HepG2 (cell line): Measurements from ENCODE around the gene CEP128. TPM values are rescaled to one million over a fixed set of nuclear protein-coding genes. Genes with fewer than 3 reads are reported as not detected.

Experiments
- ATAC-seq: fragments of 200-7000 bp; cut with Tn5 transposase; 3 replicates; pipeline ENCODE4 v1.9.1; 2020; ENCODE audit warnings: mild to moderate bottlenecking, moderate library complexity
- BruUV-seq: library from RNA; stranded (reverse); fragments of 400-500 nt; replicated peaks from 2 replicates; lab custom pipeline; 2021; lab: Mats Ljungman, UMichigan
- CTCF ChIA-PET: fragments of 300-600 bp; formaldehyde crosslinking; extraction: SDS; loops from one replicate; lab custom pipeline; 2021; ENCODE audit warnings: low total read pairs, inconsistent platforms, low intra/inter-chr PET ratio; lab: Yijun Ruan, JAX
- POLR2A ChIA-PET: fragments of 350-600 bp; sonication (Branson Sonifier 250); formaldehyde crosslinking; loops from one replicate; lab custom pipeline; 2020; ENCODE audit warnings: antibody characterized with exemption, inconsistent platforms; lab: Yijun Ruan, JAX
- DNase-seq: peaks from one replicate; pipeline ENCODE4 v3.0.0-alpha.2; 2015; ENCODE audit warnings: low spot score
- FAIRE-seq: peaks from 3 replicates; lab custom pipeline; 2011; peaks lifted over from hg19 to GRCh38; lab: Jason Lieb, UNC
- H2AFZ ChIP-seq: one replicate; pipeline ENCODE4 v1.6.1; 2011; ENCODE audit warnings: low read length, inconsistent platforms
- H3K27ac ChIP-seq: fragments of 300-600 bp; 3 replicates; pipeline ENCODE4 v1.8.0; 2011; ENCODE audit warnings: mixed run types, mild to moderate bottlenecking, mixed read lengths, low read length, inconsistent platforms; ENCODE audit not compliant: insufficient read depth; ENCODE audit errors: extremely low read length
- H3K27me3 ChIP-seq, 2 experiments: fragments of 200-600 bp in 1 of 2; 2 replicates in 1 of 2; 3 replicates in 1 of 2; pipeline versions ENCODE4 v1.6.0 to v1.8.0; 2011; ENCODE audit warnings: low read length in 2 of 2, mild to moderate bottlenecking in 2 of 2, moderate library complexity in 2 of 2, inconsistent platforms in 1 of 2; ENCODE audit not compliant: insufficient read depth in 2 of 2, control insufficient read depth in 1 of 2
- H3K36me3 ChIP-seq, 2 experiments: fragments of 200-600 bp in 1 of 2; replicated peaks in 1 of 2; 2 replicates in 1 of 2; 3 replicates in 1 of 2; pipeline versions ENCODE4 v1.5.1 to v1.8.0; 2011; ENCODE audit warnings: low read length in 2 of 2, inconsistent platforms in 1 of 2; ENCODE audit not compliant: insufficient read depth in 2 of 2, control insufficient read depth in 1 of 2
- H3K4me1 ChIP-seq: 2 replicates; pipeline ENCODE4 v1.5.1; 2012; ENCODE audit warnings: low read length, inconsistent platforms; ENCODE audit not compliant: insufficient read depth
- H3K4me2 ChIP-seq: 2 replicates; pipeline ENCODE4 v1.6.0; 2011; ENCODE audit warnings: low read depth, low read length, inconsistent platforms
- H3K4me3 ChIP-seq, 3 experiments: fragments of 200-600 bp in 1 of 3; sonication (generic), shearing (Covaris generic) in 1 of 3; replicated peaks in 1 of 3; 2 replicates each; pipeline ENCODE4 v1.5.1; 2011 to 2016; ENCODE audit warnings: low read length in 3 of 3, inconsistent platforms in 2 of 3, low read depth in 2 of 3, mild to moderate bottlenecking in 2 of 3, control low read depth in 1 of 3, mixed read lengths in 1 of 3; ENCODE audit not compliant: insufficient read depth in 1 of 3
- H3K79me2 ChIP-seq: one replicate; pipeline ENCODE4 v1.6.1; 2011; ENCODE audit warnings: low read length, inconsistent platforms; ENCODE audit not compliant: insufficient read depth
- H3K9ac ChIP-seq: 2 replicates; pipeline ENCODE4 v1.6.0; 2011; ENCODE audit warnings: mild to moderate bottlenecking, low read depth, low read length, inconsistent platforms; ENCODE audit not compliant: insufficient read depth
- H3K9me3 ChIP-seq: 2 replicates; pipeline ENCODE4 v1.5.1; 2012; ENCODE audit warnings: mild to moderate bottlenecking, low read length
- H4K20me1 ChIP-seq: 2 replicates; pipeline ENCODE4 v1.6.0; 2011; ENCODE audit warnings: inconsistent platforms, mild to moderate bottlenecking, low read length, moderate library complexity; ENCODE audit not compliant: insufficient read depth
- DDIT3 ChIP-seq: sonication (generic); formaldehyde crosslinking; IDR thresholded peaks from 2 replicates; pipeline ENCODE4 v1.4.0; 2020; ENCODE audit warnings: mild to moderate bottlenecking, missing genetic modification reagents
- DR1 ChIP-seq: sonication (generic); formaldehyde crosslinking; IDR thresholded peaks from 2 replicates; pipeline ENCODE4 v1.8.0; 2021; ENCODE audit warnings: mild to moderate bottlenecking, missing genetic modification reagents, inconsistent platforms
- ERF ChIP-seq: IDR thresholded peaks from 2 replicates; pipeline ENCODE4 v1.6.1; 2018; ENCODE audit warnings: missing biosample characterization, missing genetic modification reagents
- GLI4 ChIP-seq: sonication (generic); formaldehyde crosslinking; IDR thresholded peaks from 2 replicates; pipeline ENCODE4 v1.5.1; 2020; ENCODE audit warnings: missing genetic modification reagents, mild to moderate bottlenecking, moderate library complexity, borderline replicate concordance
- GLMP ChIP-seq: sonication (generic); formaldehyde crosslinking; IDR thresholded peaks from 2 replicates; pipeline ENCODE4 v1.9.0; 2021; ENCODE audit warnings: missing genetic modification reagents, mild to moderate bottlenecking, borderline replicate concordance
- HIVEP1 ChIP-seq: sonication (generic); formaldehyde crosslinking; IDR thresholded peaks from 2 replicates; pipeline ENCODE4 v1.4.0; 2020; ENCODE audit warnings: mild to moderate bottlenecking, missing genetic modification reagents
- JUN ChIP-seq: sonication (generic); formaldehyde crosslinking; IDR thresholded peaks from 2 replicates; pipeline ENCODE4 v1.4.0; 2020; ENCODE audit warnings: mild to moderate bottlenecking, missing genetic modification reagents
- NR2F6 ChIP-seq, 2 experiments: IDR thresholded peaks; 2 replicates each; pipeline ENCODE4 v1.6.1; 2016; ENCODE audit warnings: antibody characterized with exemption in 1 of 2, mild to moderate bottlenecking in 1 of 2
- PLSCR1 ChIP-seq: sonication (generic); formaldehyde crosslinking; IDR thresholded peaks from 2 replicates; pipeline ENCODE4 v1.5.0; 2020; ENCODE audit warnings: missing genetic modification reagents, mild to moderate bottlenecking, borderline replicate concordance
- YY1 ChIP-seq: IDR thresholded peaks from 2 replicates; pipeline ENCODE4 v1.6.1; 2011; ENCODE audit warnings: low read length, low read depth, moderate library complexity, mild to moderate bottlenecking; ENCODE audit not compliant: insufficient read depth, insufficient replicate concordance
- ZBTB46 ChIP-seq: sonication (generic); formaldehyde crosslinking; IDR thresholded peaks from 2 replicates; pipeline ENCODE4 v1.4.0; 2020; ENCODE audit warnings: mild to moderate bottlenecking, missing genetic modification reagents, borderline replicate concordance
- ZFX ChIP-seq: sonication (generic); formaldehyde crosslinking; IDR thresholded peaks from 2 replicates; pipeline ENCODE4 v1.4.0; 2020; ENCODE audit warnings: mild to moderate bottlenecking, low read depth, missing genetic modification reagents, moderate library complexity
- ZIK1 ChIP-seq: sonication (generic); formaldehyde crosslinking; IDR thresholded peaks from 2 replicates; pipeline ENCODE4 v1.5.0; 2020; ENCODE audit warnings: mild to moderate bottlenecking, low read depth, missing genetic modification reagents, borderline replicate concordance
- ZNF317 ChIP-seq: sonication (generic); formaldehyde crosslinking; IDR thresholded peaks from 2 replicates; pipeline ENCODE4 v1.5.0; 2020; ENCODE audit warnings: mild to moderate bottlenecking, missing genetic modification reagents
- ZNF34 ChIP-seq: sonication (generic); formaldehyde crosslinking; IDR thresholded peaks from 2 replicates; pipeline ENCODE4 v1.4.0; 2020; ENCODE audit warnings: mild to moderate bottlenecking, missing genetic modification reagents, borderline replicate concordance
- ZNF564 ChIP-seq: sonication (generic); formaldehyde crosslinking; IDR thresholded peaks from 2 replicates; pipeline ENCODE4 v1.8.1; 2023; ENCODE audit warnings: mild to moderate bottlenecking, missing genetic modification reagents
- ZNF660 ChIP-seq: sonication (generic); formaldehyde crosslinking; IDR thresholded peaks from 2 replicates; pipeline ENCODE4 v1.5.1; 2020; ENCODE audit warnings: mild to moderate bottlenecking, low read depth, missing genetic modification reagents, borderline replicate concordance
- ZNF713 ChIP-seq: sonication (generic); formaldehyde crosslinking; IDR thresholded peaks from 2 replicates; pipeline ENCODE4 v1.4.0; 2020; ENCODE audit warnings: mild to moderate bottlenecking, missing genetic modification reagents
- ZNF766 ChIP-seq: sonication (generic); formaldehyde crosslinking; IDR thresholded peaks from 2 replicates; pipeline ENCODE4 v1.5.0; 2020; ENCODE audit warnings: missing genetic modification reagents, borderline replicate concordance
- ZNF850 ChIP-seq: sonication (generic); formaldehyde crosslinking; conservative IDR thresholded peaks from 2 replicates; pipeline ENCODE4 v1.9.0; 2021; ENCODE audit warnings: mild to moderate bottlenecking, missing genetic modification reagents
- WGBS: methylation state at CpG from one replicate; pipeline ENCODE4 v1.1.6; 2017; ENCODE audit warnings: low lambda C conversion rate; 5-methylcytosine and 5-hydroxymethylcytosine counted together
- in situ Hi-C: cut with HindIII; loops from 2 replicates; pipeline ENCODE4 v1.10.0; 2017; ENCODE audit warnings: low pct_unique_long_range_greater_than_20kb; ENCODE audit not compliant: extremely low pct_ligation_motif_present
- intact Hi-C: fragments of 100-400 bp; cut with micrococcal nuclease; formaldehyde crosslinking; loops from one replicate; pipeline ENCODE4 v1.10.0; 2022; ENCODE audit not compliant: unreplicated experiment
- polyA plus RNA-seq, 8 experiments: library from polyadenylated mRNA; depleted of rRNA in 3 of 8; stranded (reverse) in 7 of 8; unstranded in 1 of 8; fragments of >200 nt; fragmentation: Illumina TruSeq in 4 of 8; extraction: Trizol in 4 of 8; gene quantifications; 2 replicates each; pipeline versions ENCODE4 v1.2.1 to v1.2.3, GENCODE V29; 2011 to 2016; ENCODE audit warnings: low read depth in 4 of 8, missing spikeins in 1 of 8, mixed read lengths in 1 of 8; ENCODE audit not compliant: insufficient read depth in 1 of 8
- total RNA-seq, 5 experiments: library from RNA; depleted of rRNA; stranded (reverse); fragments of >200 nt; fragmentation: Illumina TruSeq; extraction: Trizol; gene quantifications; 2 replicates each; pipeline ENCODE4 v1.2.3, GENCODE V29; 2016; ENCODE audit warnings: low read depth in 1 of 5

Gene CEP128
- total and polyA plus RNA-seq, 2 of the 13 experiments (the other 11 are each of a cell fraction or from before 2014, with no cell fraction given) = 1.3 to 7.5 TPM

- Histone ChIP-seq H3K36me3 (no peaks in the 10 kb centered on the region), H3K79me2 (no peaks in the 10 kb centered on the region)
- no peak for FAIRE-seq
- TF ChIP-seq HIVEP1 (CRISPR knock-in tag) (no peak), GLMP (CRISPR knock-in tag) (no peak), JUN (no peak), ZNF766 (no peak), DR1 (no peak), ZNF660 (no peak), YY1 (no peak), GLI4 (CRISPR knock-in tag) (no peak), ERF (CRISPR knock-in tag) (no peak), ZNF317 (CRISPR knock-in tag) (no peak), ZBTB46 (CRISPR knock-in tag) (no peak), PLSCR1 (CRISPR knock-in tag) (no peak), ZNF850 (no peak), ZFX (CRISPR knock-in tag) (no peak), NR2F6 (IDR thresholded peaks at IDR 0.05) (no peak), NR2F6 (CRISPR knock-in tag; IDR thresholded peaks at IDR 0.05) (no peak), DDIT3 (no peak), ZNF713 (no peak), ZNF34 (no peak), ZIK1 (CRISPR knock-in tag) (no peak), ZNF564 (no peak)
- TF ChIP-seq, all 625 proteins: peak for 0
- Histone ChIP-seq H3K9me3 (no peaks in the 10 kb centered on the region), H4K20me1 (no peaks in the 10 kb centered on the region), H2AFZ (no peak overlapping the region), H3K4me3 (no peak overlapping the region), H3K4me1 (peaks cover 6% of the 10 kb centered on the region; the same call in 1 of the 2 replicates), H3K27ac (no peak overlapping the region), H3K4me2 (no peak overlapping the region), H3K27me3 (no peaks in the 10 kb centered on the region), H3K9ac (no peak overlapping the region)
- in situ Hi-C loops = no loop called here
- 94% methylated on average over 1 of the region's 1 CpG for WGBS
- BruUV-seq = no TSS peak
- DNase-seq (no peak), ATAC-seq (no peak)
- intact Hi-C loops = no loop called here
- ChIA-PET CTCF (no interaction called here), POLR2A (no interaction called here)
These were observed 38.9 kb downstream of the CEP128 start for GRCh38 chr14:80902608-80903007.
